A673 (cell line): Measurements from ENCODE around the gene ATP4A.

ENCODE experiments used
- EZH2 ChIP-seq: fragments of 200-600 bp; sonication (generic); IDR thresholded peaks from 2 replicates; pipeline ENCODE4 v1.6.1; 2017; ENCODE audit warnings: borderline replicate concordance, low read depth, mild to moderate bottlenecking, mixed read lengths, antibody characterized with exemption, low read length; ENCODE audit not compliant: poor library complexity, severe bottlenecking
- TF ChIP-seq, protein P1 (sequence below): fragments of 300-800, 200-600 bp; sonication (generic); conservative IDR thresholded peaks from 2 replicates; pipeline ENCODE4 v1.5.1; 2017; ENCODE audit warnings: low read depth, mild to moderate bottlenecking, antibody characterized with exemption, low read length, moderate library complexity, mixed read lengths

DNA sequence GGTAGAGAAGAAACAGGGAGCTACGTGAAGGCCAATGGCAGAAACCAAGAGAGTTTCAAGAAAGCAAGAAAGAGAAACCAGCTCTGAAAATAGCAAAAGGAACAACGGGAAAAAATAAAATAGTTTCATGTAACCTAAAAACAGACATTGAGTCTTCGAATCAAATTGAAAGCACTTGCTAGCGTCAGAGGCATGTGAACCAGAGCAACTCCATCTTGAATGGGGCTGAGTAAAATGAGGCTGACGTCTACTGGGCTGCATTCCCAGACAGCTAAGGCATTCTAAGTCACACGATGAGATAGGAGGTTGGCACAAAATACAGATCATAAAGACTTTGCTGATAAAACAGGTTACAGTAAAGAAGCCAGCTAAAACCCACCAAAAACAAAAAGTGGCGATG, 15.2 kb upstream of the ATP4A start:
- TF ChIP-seq, protein P1, sequence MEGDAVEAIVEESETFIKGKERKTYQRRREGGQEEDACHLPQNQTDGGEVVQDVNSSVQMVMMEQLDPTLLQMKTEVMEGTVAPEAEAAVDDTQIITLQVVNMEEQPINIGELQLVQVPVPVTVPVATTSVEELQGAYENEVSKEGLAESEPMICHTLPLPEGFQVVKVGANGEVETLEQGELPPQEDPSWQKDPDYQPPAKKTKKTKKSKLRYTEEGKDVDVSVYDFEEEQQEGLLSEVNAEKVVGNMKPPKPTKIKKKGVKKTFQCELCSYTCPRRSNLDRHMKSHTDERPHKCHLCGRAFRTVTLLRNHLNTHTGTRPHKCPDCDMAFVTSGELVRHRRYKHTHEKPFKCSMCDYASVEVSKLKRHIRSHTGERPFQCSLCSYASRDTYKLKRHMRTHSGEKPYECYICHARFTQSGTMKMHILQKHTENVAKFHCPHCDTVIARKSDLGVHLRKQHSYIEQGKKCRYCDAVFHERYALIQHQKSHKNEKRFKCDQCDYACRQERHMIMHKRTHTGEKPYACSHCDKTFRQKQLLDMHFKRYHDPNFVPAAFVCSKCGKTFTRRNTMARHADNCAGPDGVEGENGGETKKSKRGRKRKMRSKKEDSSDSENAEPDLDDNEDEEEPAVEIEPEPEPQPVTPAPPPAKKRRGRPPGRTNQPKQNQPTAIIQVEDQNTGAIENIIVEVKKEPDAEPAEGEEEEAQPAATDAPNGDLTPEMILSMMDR, result no peak
- no peak for TF ChIP-seq EZH2
